Measurements from ENCODE around the gene ITIH5.
"Not testable (repeated sequence)": the region's sequence is repeated elsewhere in the genome, so short reads cannot be mapped to it uniquely, and the experiment has no call there.

Gene ITIH5

GRCh38 chr10:7687228-7687907 is 20.6 kb upstream of the ITIH5 start:
- DNase-seq, result peak; percentile 88

- DNase-seq, result no peak
These were observed 19.8 kb upstream of the ITIH5 start for GRCh38 chr10:7686351-7687171.

GRCh38 chr10:7680078-7680477 is 13.3 kb upstream of the ITIH5 start:
- DNase-seq, result not testable (repeated sequence)

- no peak for DNase-seq
These were observed 12.5 kb upstream of the ITIH5 start for GRCh38 chr10:7679256-7679655.

GRCh38 chr10:7672341-7673134 is 5.8 kb upstream of the ITIH5 start:
- DNase-seq, result peak; percentile 48

- DNase-seq, result no peak
These were observed 3.4 kb upstream of the ITIH5 start for GRCh38 chr10:7670157-7670556.

- DNase-seq, result peak; percentile 55
These were observed 736 bp upstream of the ITIH5 start for GRCh38 chr10:7667262-7668141.

GRCh38 chr10:7665767-7666166 is 999 bp downstream of the ITIH5 start:
- DNase-seq, result no peak

- DNase-seq, result no peak
These were observed 2.1 kb downstream of the ITIH5 start for GRCh38 chr10:7664707-7665106.

- DNase-seq, result no peak
These were observed 4.2 kb downstream of the ITIH5 start for GRCh38 chr10:7662522-7662921.

- no peak for DNase-seq
These were observed 7.2 kb downstream of the ITIH5 start for GRCh38 chr10:7659560-7659959.

- no peak for DNase-seq
These were observed 9.2 kb downstream of the ITIH5 start for GRCh38 chr10:7657552-7657951.

- DNase-seq, result not testable (repeated sequence)
These were observed 9.7 kb downstream of the ITIH5 start for GRCh38 chr10:7657079-7657478.

- no peak for DNase-seq
These were observed 14.8 kb downstream of the ITIH5 start for GRCh38 chr10:7651853-7652470.

- DNase-seq, result no peak
These were observed 17.0 kb downstream of the ITIH5 start for GRCh38 chr10:7649673-7650300.

GRCh38 chr10:7647062-7647664 is 19.6 kb downstream of the ITIH5 start:
- no peak for DNase-seq

GRCh38 chr10:7642491-7643011 is 24.2 kb downstream of the ITIH5 start:
- no peak for DNase-seq

- DNase-seq, result no peak
These were observed 31.2 kb downstream of the ITIH5 start for GRCh38 chr10:7635408-7636125.

GRCh38 chr10:7634142-7634894 is 32.4 kb downstream of the ITIH5 start:
- peak; percentile 38 for DNase-seq

All from left hindlimb (tissue), 1 donor.